Parathyroid adenoma (tissue), 2 donors: ENCODE data around the gene DENND5B.
A peak's percentile ranks its signal among the peaks of the same experiment; 100 is the strongest.

Experiments used
- H2AFZ ChIP-seq: fragments of 300-600 bp; sonication (generic); one replicate; pipeline ENCODE4 v1.7.0; 2017; ENCODE audit warnings: antibody characterized with exemption, mild to moderate bottlenecking
- H3K27ac ChIP-seq: fragments of 300-600 bp; sonication (generic); one replicate; pipeline ENCODE4 v1.7.0; 2017
- H3K27me3 ChIP-seq: fragments of 300-600 bp; sonication (generic); one replicate; pipeline ENCODE4 v1.7.0; 2017; ENCODE audit warnings: low read length; ENCODE audit not compliant: control insufficient read depth, insufficient read depth
- H3K36me3 ChIP-seq: fragments of 300-600 bp; sonication (generic); one replicate; pipeline ENCODE4 v1.7.0; 2017; ENCODE audit warnings: low read length; ENCODE audit not compliant: control insufficient read depth, insufficient read depth
- H3K4me1 ChIP-seq: fragments of 300-600 bp; sonication (generic); one replicate; pipeline ENCODE4 v1.7.0; 2017; ENCODE audit warnings: control low read depth
- H3K4me2 ChIP-seq: fragments of 300-600 bp; sonication (generic); one replicate; pipeline ENCODE4 v1.7.0; 2017; ENCODE audit warnings: low read length
- H3K4me3 ChIP-seq: fragments of 300-600 bp; sonication (generic); one replicate; pipeline ENCODE4 v1.7.0; 2017; ENCODE audit warnings: low read depth, low read length
- H3K79me2 ChIP-seq: fragments of 300-600 bp; sonication (generic); one replicate; pipeline ENCODE4 v1.7.0; 2017; ENCODE audit warnings: control low read depth
- H3K9ac ChIP-seq: fragments of 300-600 bp; sonication (generic); one replicate; pipeline ENCODE4 v1.7.0; 2017; ENCODE audit warnings: mild to moderate bottlenecking
- H3K9me3 ChIP-seq: fragments of 300-600 bp; sonication (generic); one replicate; pipeline ENCODE4 v1.7.0; 2017; ENCODE audit warnings: low read length; ENCODE audit not compliant: control insufficient read depth
- CTCF ChIP-seq: fragments of 300-600 bp; sonication (generic); IDR thresholded peaks from one replicate; pipeline ENCODE4 v1.7.0; 2017; ENCODE audit warnings: antibody characterized with exemption, mild to moderate bottlenecking
- donor health status: primary hyperparathyroidism.

The DENND5B gene

GRCh38 chr12:31597066-31597465 lies 6.1 kb upstream of the DENND5B start:
- Histone ChIP-seq H3K79me2 (no peaks in the 10 kb centered on the region), H3K4me2 (no peak overlapping the region), H2AFZ (no peak overlapping the region), H3K36me3 (no peaks in the 10 kb centered on the region), H3K4me1 (no peaks in the 10 kb centered on the region), H3K27ac (no peak overlapping the region), H3K9ac (no peak overlapping the region), H3K4me3 (no peak overlapping the region), H3K27me3 (no peaks in the 10 kb centered on the region), H3K9me3 (no peaks in the 10 kb centered on the region)
- TF ChIP-seq CTCF = no peak

GRCh38 chr12:31594681-31595080 lies 3.7 kb upstream of the DENND5B start:
- Histone ChIP-seq H3K4me3 (no peak overlapping the region), H3K27ac (no peak overlapping the region), H3K36me3 (no peaks in the 10 kb centered on the region), H3K27me3 (no peaks in the 10 kb centered on the region), H2AFZ (no peak overlapping the region), H3K4me1 (no peaks in the 10 kb centered on the region), H3K9me3 (no peaks in the 10 kb centered on the region), H3K9ac (no peak overlapping the region), H3K4me2 (no peak overlapping the region), H3K79me2 (no peaks in the 10 kb centered on the region)
- no peak for TF ChIP-seq CTCF

GRCh38 chr12:31591380-31591901 lies 505 bp upstream of the DENND5B start:
- peak overlapping the region; percentile 48 for H3K27ac ChIP-seq
- H3K79me2 ChIP-seq = peaks cover 16% of the 10 kb centered on the region
- H2AFZ ChIP-seq = peak overlapping the region; percentile 61
- H3K9me3 ChIP-seq = no peaks in the 10 kb centered on the region
- H3K36me3 ChIP-seq = no peaks in the 10 kb centered on the region
- peak overlapping the region; percentile 66 for H3K4me2 ChIP-seq
- no peaks in the 10 kb centered on the region for H3K4me1 ChIP-seq
- H3K27me3 ChIP-seq = no peaks in the 10 kb centered on the region
- peak overlapping the region; percentile 53 for H3K4me3 ChIP-seq
- peak overlapping the region; percentile 40 for H3K9ac ChIP-seq
- no peak for TF ChIP-seq CTCF

GRCh38 chr12:31589904-31590641 lies 863 bp downstream of the DENND5B start:
- peaks cover 16% of the 10 kb centered on the region for H3K79me2 ChIP-seq
- H3K9me3 ChIP-seq = no peaks in the 10 kb centered on the region
- peak overlapping the region; percentile 31 for H3K9ac ChIP-seq
- peak overlapping the region; percentile 78 for H3K4me3 ChIP-seq
- H3K4me2 ChIP-seq = peak overlapping the region; percentile 82
- peak; percentile 5 for TF ChIP-seq CTCF
- H3K27me3 ChIP-seq = no peaks in the 10 kb centered on the region
- peak overlapping the region; percentile 95 for H2AFZ ChIP-seq
- peak overlapping the region; percentile 92 for H3K27ac ChIP-seq
- H3K36me3 ChIP-seq = no peaks in the 10 kb centered on the region
- peaks cover 9% of the 10 kb centered on the region for H3K4me1 ChIP-seq

- Histone ChIP-seq H3K79me2 (peaks cover 16% of the 10 kb centered on the region), H3K4me3 (peak overlapping the region; percentile 78), H3K27ac (peak overlapping the region; percentile 92), H3K4me1 (peaks cover 10% of the 10 kb centered on the region), H3K9ac (peak overlapping the region; percentile 31), H3K27me3 (no peaks in the 10 kb centered on the region), H2AFZ (peak overlapping the region; percentile 95), H3K36me3 (no peaks in the 10 kb centered on the region), H3K4me2 (peak overlapping the region; percentile 82), H3K9me3 (no peaks in the 10 kb centered on the region)
- no peak for TF ChIP-seq CTCF
These were observed 1.4 kb downstream of the DENND5B start for GRCh38 chr12:31589598-31589903.
